GM18526 (cell line): ENCODE results near the gene RAG2.

Experiments
- POLR2A ChIP-seq: IDR thresholded peaks from 3 replicates; pipeline ENCODE4 v1.6.1; 2011; ENCODE audit not compliant: insufficient read length; ENCODE audit errors: extremely low read depth

RAG2 gene

GRCh38 chr11:36598051-36598450 lies at the start of gene RAG2:
Gene RAG2 (minus strand): TSS chr11:36598236. CDS start chr11:36594168, 4,068 bp downstream.
- TF ChIP-seq POLR2A = no peak

- TF ChIP-seq POLR2A = no peak
These were observed 40.5 kb upstream of the RAG2 start for GRCh38 chr11:36638556-36638955.

- no peak for TF ChIP-seq POLR2A
These were observed 37.2 kb upstream of the RAG2 start for GRCh38 chr11:36635066-36635862.

- no peak for TF ChIP-seq POLR2A
These were observed 33.7 kb upstream of the RAG2 start for GRCh38 chr11:36631774-36632173.

GRCh38 chr11:36628765-36629244 lies 30.8 kb upstream of the RAG2 start:
- no peak for TF ChIP-seq POLR2A

- no peak for TF ChIP-seq POLR2A
These were observed 30.1 kb upstream of the RAG2 start for GRCh38 chr11:36628141-36628540.

- no peak for TF ChIP-seq POLR2A
These were observed 29.4 kb upstream of the RAG2 start for GRCh38 chr11:36627471-36627870.

- no peak for TF ChIP-seq POLR2A
These were observed 29.0 kb upstream of the RAG2 start for GRCh38 chr11:36627006-36627405.

- no peak for TF ChIP-seq POLR2A
These were observed 25.5 kb upstream of the RAG2 start for GRCh38 chr11:36623494-36623893.

GRCh38 chr11:36622431-36623136 lies 24.5 kb upstream of the RAG2 start:
- no peak for TF ChIP-seq POLR2A

GRCh38 chr11:36620246-36620645 lies 22.2 kb upstream of the RAG2 start:
- TF ChIP-seq POLR2A = no peak

- no peak for TF ChIP-seq POLR2A
These were observed 21.5 kb upstream of the RAG2 start for GRCh38 chr11:36619502-36619901.

- TF ChIP-seq POLR2A = no peak
These were observed 20.5 kb upstream of the RAG2 start for GRCh38 chr11:36618363-36619047.

- TF ChIP-seq POLR2A = no peak
These were observed 19.7 kb upstream of the RAG2 start for GRCh38 chr11:36617543-36618362.

- no peak for TF ChIP-seq POLR2A
These were observed 17.8 kb upstream of the RAG2 start for GRCh38 chr11:36615826-36616225.

GRCh38 chr11:36609383-36609782 lies 11.3 kb upstream of the RAG2 start:
- no peak for TF ChIP-seq POLR2A
